Naive thymus-derived CD4-positive, alpha-beta T cell (primary cell): Measurements from ENCODE around the gene MBD6. TPM values are rescaled to one million over a fixed set of nuclear protein-coding genes. Genes with fewer than 3 reads are reported as not detected.

Source experiments
- ATAC-seq: fragments of 150-1000 bp; cut with Tn5 transposase; 2 replicates; pipeline ENCODE4 v1.10.0; 2021; ENCODE audit warnings: mild to moderate bottlenecking, moderate library complexity
- CTCF ChIA-PET: fragments of 350-600 bp; sonication (Branson Sonifier 250); formaldehyde crosslinking; loops from one replicate; lab custom pipeline; 2021; ENCODE audit warnings: antibody characterized with exemption; lab: Charles Lee
- POLR2A ChIA-PET: fragments of 350-600 bp; sonication (Branson Sonifier 250); formaldehyde crosslinking; loops from one replicate; lab custom pipeline; 2021; ENCODE audit warnings: antibody characterized with exemption, inconsistent platforms; lab: Charles Lee
- DNase-seq, 9 donors: peaks; one replicate each; pipeline versions ENCODE4 v3.0.0 to v3.0.0-alpha.2; 2020 to 2022; ENCODE audit warnings: mixed read lengths in 1 of 9
- H3K27ac ChIP-seq: one replicate; pipeline ENCODE4 v1.7.0; 2013; ENCODE audit warnings: mild to moderate bottlenecking, low read depth, low read length, moderate library complexity
- H3K27me3 ChIP-seq, 2 donors: one replicate each; pipeline ENCODE4 v1.7.0; 2013; ENCODE audit warnings: low read length in 2 of 2, mild to moderate bottlenecking in 2 of 2, moderate library complexity in 2 of 2; ENCODE audit not compliant: control insufficient read depth in 2 of 2, insufficient read depth in 2 of 2
- H3K36me3 ChIP-seq, 3 experiments: 1 replicate in 2 of 3; 2 replicates in 1 of 3; pipeline ENCODE4 v1.7.0; 2013; ENCODE audit warnings: low read length in 3 of 3, mild to moderate bottlenecking in 3 of 3, moderate library complexity in 1 of 3; ENCODE audit not compliant: insufficient read depth in 3 of 3, control insufficient read depth in 2 of 3
- H3K4me1 ChIP-seq, 2 donors: one replicate each; pipeline ENCODE4 v1.7.0; 2013; ENCODE audit warnings: low read length in 2 of 2, mild to moderate bottlenecking in 2 of 2, moderate library complexity in 1 of 2; ENCODE audit not compliant: control insufficient read depth in 2 of 2, insufficient read depth in 2 of 2
- H3K4me3 ChIP-seq: 2 replicates; pipeline ENCODE4 v1.7.0; 2013; ENCODE audit warnings: mild to moderate bottlenecking, low read length
- H3K9me3 ChIP-seq, 3 experiments: 1 replicate in 2 of 3; 2 replicates in 1 of 3; pipeline ENCODE4 v1.7.0; 2013; ENCODE audit warnings: low read length in 3 of 3; ENCODE audit not compliant: control insufficient read depth in 2 of 3
- H3K27ac Mint-ChIP-seq, 9 donors: one replicate each; pipeline ENCODE4 v1.8.0; 2020 to 2022; ENCODE audit warnings: mixed read lengths in 9 of 9, mild to moderate bottlenecking in 8 of 9, moderate library complexity in 5 of 9, inconsistent platforms in 2 of 9
- H3K27me3 Mint-ChIP-seq, 5 donors: one replicate each; pipeline ENCODE4 v1.8.0; 2021 to 2022; ENCODE audit warnings: mixed read lengths in 5 of 5, mild to moderate bottlenecking in 1 of 5
- H3K36me3 Mint-ChIP-seq, 5 donors: one replicate each; pipeline ENCODE4 v1.8.0; 2020 to 2022; ENCODE audit warnings: mixed read lengths in 5 of 5, mild to moderate bottlenecking in 3 of 5, inconsistent platforms in 1 of 5
- H3K4me1 Mint-ChIP-seq, 7 donors: one replicate each; pipeline ENCODE4 v1.8.0; 2020 to 2022; ENCODE audit warnings: mixed read lengths in 7 of 7, mild to moderate bottlenecking in 3 of 7, inconsistent platforms in 1 of 7
- H3K4me3 Mint-ChIP-seq, 10 donors: one replicate each; pipeline ENCODE4 v1.8.0; 2020 to 2022; ENCODE audit warnings: mild to moderate bottlenecking in 10 of 10, mixed read lengths in 10 of 10, moderate library complexity in 6 of 10, inconsistent platforms in 2 of 10
- H3K9me3 Mint-ChIP-seq, 11 donors: one replicate each; pipeline ENCODE4 v1.8.0; 2020 to 2022; ENCODE audit warnings: mixed read lengths in 11 of 11, mild to moderate bottlenecking in 4 of 11, inconsistent platforms in 1 of 11, moderate library complexity in 1 of 11
- intact Hi-C, 2 donors: fragments of 100-400 bp; cut with micrococcal nuclease; formaldehyde crosslinking; loops; one replicate each; pipeline ENCODE4 v1.15.1; 2023
- polyA plus RNA-seq, 2 donors: library from polyadenylated mRNA; unstranded; fragments of 300-500 nt; fragmentation: Illumina TruSeq; gene quantifications; one replicate each; pipeline ENCODE4 v1.2.3, GENCODE V29; 2021
- total RNA-seq, 6 experiments: library from RNA in 5 of 6; stranded (reverse) in 5 of 6; gene quantifications; 1 replicate in 5 of 6; 2 replicates in 1 of 6; pipeline ENCODE4 v1.2.3 and lab custom pipeline; 2021 to 2026

Gene MBD6
- total and polyA plus RNA-seq, 7 experiments from 2014 or later = 0.50 to 127 (median 108) TPM

DNA sequence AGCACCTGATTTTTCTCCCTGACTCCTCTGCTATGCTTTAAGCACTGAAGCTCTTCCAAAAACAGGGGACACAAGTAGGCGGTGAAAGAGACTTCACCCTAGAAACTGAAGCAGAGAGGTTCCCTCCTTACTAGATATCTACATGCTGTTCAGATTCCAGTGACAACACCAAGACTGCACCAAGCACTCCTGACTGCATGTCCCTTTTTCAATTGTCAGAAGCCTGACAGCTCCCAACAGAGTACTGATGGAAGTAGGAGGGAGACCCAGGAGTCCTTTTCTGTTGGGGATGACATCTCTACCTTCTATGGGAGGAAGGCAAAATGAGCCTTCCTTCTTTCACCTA lies 13.9 kb downstream of the MBD6 start:
- CTCF ChIA-PET = no interaction called here
- no peak for ATAC-seq
- H3K36me3 Mint-ChIP-seq = peaks cover 6 to 38% (median 20%) of the 10 kb centered on the region in 5 donors

DNA sequence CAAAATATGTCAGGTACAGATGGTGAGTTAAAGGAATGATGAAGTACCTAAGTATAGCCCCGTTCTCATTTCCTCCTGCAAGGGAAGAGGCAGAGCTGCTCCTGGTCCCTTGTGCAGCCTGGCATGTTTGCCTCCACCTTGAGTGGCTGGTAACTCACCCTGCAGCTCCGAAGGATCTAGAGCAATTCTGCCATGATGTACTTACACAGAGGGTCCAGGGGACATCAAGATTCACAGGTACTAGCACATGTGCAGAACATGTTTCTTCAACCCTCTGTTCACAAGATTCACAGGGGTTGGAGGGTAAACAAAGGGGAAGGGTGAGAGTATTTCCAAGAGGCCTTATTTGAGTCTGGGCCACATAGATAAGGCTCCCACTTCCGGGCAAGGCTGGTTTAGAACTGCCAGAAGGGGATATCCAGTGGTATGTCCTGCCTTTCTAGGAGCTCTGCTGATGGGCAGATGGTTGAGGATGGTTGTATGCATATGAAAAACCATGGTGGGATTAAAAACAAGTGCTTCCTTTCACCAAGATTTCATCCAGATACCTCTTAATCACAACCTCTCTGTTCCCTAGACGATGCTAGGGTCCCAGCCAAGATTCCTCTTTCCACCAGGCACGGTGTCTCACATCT lies 16.6 kb downstream of the MBD6 start:
- Mint-ChIP-seq H3K4me1 (peaks cover 6 to 19% (median 14%) of the 10 kb centered on the region in 7 donors), H3K27me3 (no peaks in the 10 kb centered on the region), H3K9me3 (no peaks in the 10 kb centered on the region), H3K4me3 (no peak overlapping the region), H3K27ac (peak overlapping the region in 1 of 9 donors; percentile 60), H3K36me3 (peaks cover 0 to 19% (median 7%) of the 10 kb centered on the region in 5 donors)
- CTCF ChIA-PET = interaction anchor here (1.1 kb wide), 1 partner anchor 15 kb away, joined by 3 read pairs; no protein-coding TSS in a partner anchor
- ATAC-seq (no peak), DNase-seq (no peak)
- POLR2A ChIA-PET = interaction anchor here (1.8 to 2.0 kb wide), 2 partner anchors 15 kb away, joined by 5 to 6 read pairs; no protein-coding TSS in a partner anchor
- Histone ChIP-seq H3K27me3 (no peaks in the 10 kb centered on the region), H3K36me3 (peaks cover 0 to 28% (median 0%) of the 10 kb centered on the region in 3 experiments), H3K9me3 (no peaks in the 10 kb centered on the region), H3K27ac (no peak overlapping the region), H3K4me1 (no peaks in the 10 kb centered on the region), H3K4me3 (no peak overlapping the region)
- intact Hi-C loops = no loop called here

More for the DNA sequence above, 13.9 kb downstream of the MBD6 start:
- Histone ChIP-seq H3K4me1 (no peaks in the 10 kb centered on the region), H3K9me3 (no peaks in the 10 kb centered on the region), H3K27ac (no peak overlapping the region), H3K36me3 (peaks cover 3 to 55% (median 12%) of the 10 kb centered on the region in 3 experiments), H3K27me3 (no peaks in the 10 kb centered on the region), H3K4me3 (no peak overlapping the region)
- Mint-ChIP-seq H3K9me3 (no peaks in the 10 kb centered on the region), H3K4me3 (no peak overlapping the region), H3K27me3 (no peaks in the 10 kb centered on the region), H3K27ac (no peak overlapping the region), H3K4me1 (peaks cover 0 to 11% (median 5%) of the 10 kb centered on the region in 7 donors)
- DNase-seq = no peak
- POLR2A ChIA-PET = interaction anchor here (0.6 kb wide), 1 partner anchor 141 kb away, joined by 3 read pairs; no protein-coding TSS in a partner anchor
- intact Hi-C loops = no loop called here

DNA sequence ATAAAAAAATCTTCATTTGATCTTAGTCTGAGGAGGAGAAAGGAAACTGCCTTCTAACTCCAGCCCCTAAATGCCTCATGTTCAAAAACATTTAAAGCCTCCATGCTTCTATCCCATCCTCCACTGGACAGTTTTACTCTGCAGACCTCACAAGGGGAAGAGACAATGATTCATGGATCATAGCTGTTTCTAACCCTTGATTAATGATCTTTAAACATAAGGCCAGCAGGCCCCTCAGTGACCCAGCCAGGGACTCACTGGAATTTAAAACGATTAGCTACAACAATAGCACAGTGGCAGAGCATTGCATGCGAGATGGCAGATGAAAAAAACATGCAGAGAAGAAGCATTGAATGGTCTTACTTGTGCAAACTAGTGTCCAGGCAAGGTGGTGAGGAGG lies 18.4 kb downstream of the MBD6 start:
- peaks cover 16 to 34% (median 28%) of the 10 kb centered on the region in 7 donors for H3K4me1 Mint-ChIP-seq
- intact Hi-C loops = no loop called here
- DNase-seq (no peak), ATAC-seq (no peak)
- Histone ChIP-seq H3K27me3 (no peaks in the 10 kb centered on the region), H3K9me3 (no peaks in the 10 kb centered on the region), H3K4me3 (no peak overlapping the region), H3K27ac (no peak overlapping the region), H3K36me3 (peaks cover 0 to 15% (median 0%) of the 10 kb centered on the region in 3 experiments), H3K4me1 (peaks cover 3% of the 10 kb centered on the region in 2 donors)
- ChIA-PET CTCF (interaction anchor here (0.7 kb wide), 1 partner anchor 430 kb away, joined by 3 read pairs; the partner anchor contains the start of gene STAT6), POLR2A (interaction anchor here (1.0 to 1.8 kb wide), 4 partner anchors 10 to 61 kb away, joined by 3 to 5 read pairs (median 4); partner anchors contain the start of gene ARHGAP9)
- H3K27me3 Mint-ChIP-seq = no peaks in the 10 kb centered on the region
- H3K4me3 Mint-ChIP-seq = no peak overlapping the region
- peaks cover 0 to 10% (median 6%) of the 10 kb centered on the region in 5 donors for H3K36me3 Mint-ChIP-seq
- H3K27ac Mint-ChIP-seq = peak overlapping the region in 1 of 9 donors; percentile 7
- H3K9me3 Mint-ChIP-seq = no peaks in the 10 kb centered on the region

DNA sequence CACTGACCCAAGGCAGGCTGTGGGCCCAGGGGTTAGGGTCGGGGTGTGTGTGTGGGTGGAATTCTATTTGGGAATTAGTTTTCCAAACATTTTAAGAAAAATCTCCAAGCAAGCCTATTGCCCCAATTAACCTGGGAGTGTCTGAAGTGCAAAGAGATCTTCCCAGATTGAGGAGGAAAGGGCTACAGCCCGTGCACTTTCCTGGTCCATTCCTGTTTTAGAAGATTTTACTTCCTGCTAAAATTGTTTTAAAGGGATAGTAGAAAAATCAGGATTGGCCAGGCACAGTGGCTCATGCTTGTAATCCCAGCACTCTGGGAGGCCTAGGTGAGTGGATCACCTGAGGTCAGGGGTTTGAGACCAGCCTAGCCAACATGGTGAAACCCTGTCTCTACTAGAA lies 19.1 kb downstream of the MBD6 start:
- no peak overlapping the region for H3K27ac Mint-ChIP-seq
- H3K27me3 Mint-ChIP-seq = no peaks in the 10 kb centered on the region
- Histone ChIP-seq H3K27me3 (no peaks in the 10 kb centered on the region), H3K9me3 (no peaks in the 10 kb centered on the region), H3K4me1 (peaks cover 8 to 10% of the 10 kb centered on the region in 2 donors), H3K4me3 (no peak overlapping the region), H3K36me3 (peaks cover 0 to 16% (median 0%) of the 10 kb centered on the region in 3 experiments), H3K27ac (no peak overlapping the region)
- POLR2A ChIA-PET = interaction anchor here (1.5 kb wide), 2 partner anchors 56 to 62 kb away, joined by 3 to 4 read pairs; partner anchors contain the start of gene ARHGAP9
- peaks cover 22 to 41% (median 33%) of the 10 kb centered on the region in 7 donors for H3K4me1 Mint-ChIP-seq
- ATAC-seq (no peak), DNase-seq (no peak)
- no peak overlapping the region for H3K4me3 Mint-ChIP-seq
- CTCF ChIA-PET = no interaction called here
- intact Hi-C loops = no loop called here
- peaks cover 0 to 10% (median 6%) of the 10 kb centered on the region in 5 donors for H3K36me3 Mint-ChIP-seq
- H3K9me3 Mint-ChIP-seq = no peaks in the 10 kb centered on the region

DNA sequence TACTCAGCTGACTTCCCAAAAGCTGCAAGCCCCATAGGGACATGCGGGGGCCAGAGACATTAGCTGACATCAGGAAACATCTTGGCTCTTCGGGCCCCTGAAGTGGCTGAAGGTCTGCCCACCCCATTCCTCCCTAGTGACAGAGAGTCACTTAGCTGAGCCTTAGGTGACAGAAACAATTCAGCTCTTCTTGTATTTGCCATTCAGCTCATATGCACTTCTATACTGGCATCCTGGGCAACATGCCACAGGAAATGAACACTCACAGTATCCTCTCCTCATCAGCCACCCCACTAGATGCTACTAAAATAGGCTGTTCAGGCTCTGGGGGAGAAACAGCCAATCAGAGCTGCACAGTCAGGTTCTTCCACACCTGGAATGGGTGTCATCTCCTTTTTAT lies 21.0 kb downstream of the MBD6 start:
- Mint-ChIP-seq H3K9me3 (no peaks in the 10 kb centered on the region), H3K27me3 (peaks cover 0 to 9% (median 0%) of the 10 kb centered on the region in 5 donors), H3K4me3 (no peak overlapping the region), H3K27ac (peak overlapping the region in 5 of 9 donors; percentile 22 to 87 (median 52)), H3K36me3 (peaks cover 0 to 7% (median 3%) of the 10 kb centered on the region in 5 donors), H3K4me1 (peaks cover 30 to 51% (median 39%) of the 10 kb centered on the region in 7 donors)
- DNase-seq = no peak
- ATAC-seq = no peak
- ChIA-PET CTCF (no interaction called here), POLR2A (interaction anchor here (0.6 to 1.0 kb wide), 3 partner anchors 13 to 205 kb away, joined by 3 read pairs; no protein-coding TSS in a partner anchor)
- Histone ChIP-seq H3K9me3 (no peaks in the 10 kb centered on the region), H3K36me3 (peaks cover 0 to 12% (median 0%) of the 10 kb centered on the region in 3 experiments), H3K4me3 (no peak overlapping the region), H3K4me1 (peaks cover 10 to 12% of the 10 kb centered on the region in 2 donors), H3K27me3 (no peaks in the 10 kb centered on the region), H3K27ac (peak overlapping the region; percentile 24)
- intact Hi-C loops = no loop called here

DNA sequence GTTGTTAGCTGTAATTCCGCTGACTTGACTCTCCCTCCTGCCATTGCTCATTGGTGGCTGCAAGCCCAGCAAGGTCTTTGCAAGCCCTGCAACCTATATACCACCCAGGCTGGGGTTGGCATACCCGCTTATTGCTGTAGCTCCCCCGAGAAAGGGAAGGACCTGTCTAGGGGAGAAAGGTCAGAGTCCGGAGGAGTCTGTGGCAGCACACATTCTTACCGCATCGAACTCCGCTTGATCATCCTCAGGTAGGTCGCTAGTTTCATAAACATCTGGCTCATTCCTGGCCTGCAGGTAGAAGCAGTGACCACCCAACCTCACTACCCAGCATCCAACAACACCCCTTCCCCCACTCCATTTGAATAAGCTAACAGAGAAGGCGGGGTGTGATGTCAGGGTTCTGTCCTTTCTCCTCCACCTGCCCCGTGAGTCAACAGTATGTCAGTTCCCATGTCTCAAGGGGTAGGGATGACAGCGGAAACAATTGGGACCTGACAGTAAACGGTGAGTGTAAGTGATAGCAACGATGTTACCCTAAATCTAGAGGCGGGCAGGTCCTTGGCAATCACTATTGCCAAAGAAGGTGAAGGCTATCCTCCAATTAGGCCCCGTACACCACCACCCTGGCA lies 23.3 kb downstream of the MBD6 start:
- Mint-ChIP-seq H3K36me3 (peaks cover 0 to 5% (median 0%) of the 10 kb centered on the region in 5 donors), H3K27me3 (peaks cover 0 to 25% (median 0%) of the 10 kb centered on the region in 5 donors), H3K27ac (peak overlapping the region; percentile 85 to 96 (median 92)), H3K4me3 (peak overlapping the region; percentile 88 to 100 (median 98)), H3K9me3 (no peaks in the 10 kb centered on the region), H3K4me1 (peaks cover 28 to 65% (median 49%) of the 10 kb centered on the region in 7 donors)
- intact Hi-C loops = loop anchor here in 1 of 2 donors (1.0 to 2.0 kb wide), 2 partner anchors 45 to 59 kb away; partner anchors contain the start of gene PIP4K2C
- peaks cover 10 to 16% of the 10 kb centered on the region in 2 donors for H3K4me1 ChIP-seq
- ChIA-PET POLR2A (interaction anchor here (0.6 to 2.6 kb wide), 8 partner anchors 21 to 152 kb away, joined by 3 to 7 read pairs (median 4); partner anchors contain the start of genes DDIT3 and GLI1), CTCF (interaction anchor here (0.6 kb wide), 1 partner anchor 912 kb away, joined by 3 read pairs; no protein-coding TSS in a partner anchor)
- ATAC-seq (no peak), DNase-seq (no peak)
- peak overlapping the region; percentile 88 for H3K27ac ChIP-seq
- no peaks in the 10 kb centered on the region for H3K9me3 ChIP-seq
- peak overlapping the region; percentile 74 for H3K4me3 ChIP-seq
- H3K36me3 ChIP-seq = peaks cover 0 to 4% (median 0%) of the 10 kb centered on the region in 3 experiments
- no peaks in the 10 kb centered on the region for H3K27me3 ChIP-seq
